ENCODE data around the gene TTBK1. TPM values are rescaled to one million over a fixed set of nuclear protein-coding genes. Genes with fewer than 3 reads are reported as not detected.

The TTBK1 gene
- total RNA-seq, 1 donor from 2014 or later, result 0.27 TPM

- intact Hi-C loops (cut with micrococcal nuclease), result no loop called here
- TF ChIP-seq, protein P1, sequence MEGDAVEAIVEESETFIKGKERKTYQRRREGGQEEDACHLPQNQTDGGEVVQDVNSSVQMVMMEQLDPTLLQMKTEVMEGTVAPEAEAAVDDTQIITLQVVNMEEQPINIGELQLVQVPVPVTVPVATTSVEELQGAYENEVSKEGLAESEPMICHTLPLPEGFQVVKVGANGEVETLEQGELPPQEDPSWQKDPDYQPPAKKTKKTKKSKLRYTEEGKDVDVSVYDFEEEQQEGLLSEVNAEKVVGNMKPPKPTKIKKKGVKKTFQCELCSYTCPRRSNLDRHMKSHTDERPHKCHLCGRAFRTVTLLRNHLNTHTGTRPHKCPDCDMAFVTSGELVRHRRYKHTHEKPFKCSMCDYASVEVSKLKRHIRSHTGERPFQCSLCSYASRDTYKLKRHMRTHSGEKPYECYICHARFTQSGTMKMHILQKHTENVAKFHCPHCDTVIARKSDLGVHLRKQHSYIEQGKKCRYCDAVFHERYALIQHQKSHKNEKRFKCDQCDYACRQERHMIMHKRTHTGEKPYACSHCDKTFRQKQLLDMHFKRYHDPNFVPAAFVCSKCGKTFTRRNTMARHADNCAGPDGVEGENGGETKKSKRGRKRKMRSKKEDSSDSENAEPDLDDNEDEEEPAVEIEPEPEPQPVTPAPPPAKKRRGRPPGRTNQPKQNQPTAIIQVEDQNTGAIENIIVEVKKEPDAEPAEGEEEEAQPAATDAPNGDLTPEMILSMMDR (IDR thresholded peaks at IDR 0.05; ENCODE audit: borderline replicate concordance), result no peak
These were observed 7.7 kb downstream of the TTBK1 start for GRCh38 chr6:43250992-43251373.

GRCh38 chr6:43253401-43253800, 10.1 kb downstream of the TTBK1 start:
- TF ChIP-seq, protein P1 (IDR thresholded peaks at IDR 0.05; ENCODE audit: borderline replicate concordance), result no peak
- Histone ChIP-seq H3K27ac (replicated peaks) (no peak overlapping the region), H3K36me3 (no peaks in the 10 kb centered on the region), H3K27me3 (ENCODE audit: low read depth) (peaks cover 56% of the 10 kb centered on the region), H3K4me1 (peaks cover 4% of the 10 kb centered on the region), H3K9me3 (replicated peaks) (no peaks in the 10 kb centered on the region), H3K4me3 (no peak overlapping the region)
- intact Hi-C loops (cut with micrococcal nuclease), result no loop called here
- DNase-seq, result no peak

More at GRCh38 chr6:43250992-43251373, 7.7 kb downstream of the TTBK1 start:
- Histone ChIP-seq H3K27me3 (ENCODE audit: low read depth) (peaks cover 65% of the 10 kb centered on the region), H3K9me3 (replicated peaks) (no peaks in the 10 kb centered on the region), H3K4me1 (peaks cover 19% of the 10 kb centered on the region), H3K27ac (replicated peaks) (no peak overlapping the region), H3K4me3 (no peak overlapping the region), H3K36me3 (no peaks in the 10 kb centered on the region)
- DNase-seq, result no peak

DNA sequence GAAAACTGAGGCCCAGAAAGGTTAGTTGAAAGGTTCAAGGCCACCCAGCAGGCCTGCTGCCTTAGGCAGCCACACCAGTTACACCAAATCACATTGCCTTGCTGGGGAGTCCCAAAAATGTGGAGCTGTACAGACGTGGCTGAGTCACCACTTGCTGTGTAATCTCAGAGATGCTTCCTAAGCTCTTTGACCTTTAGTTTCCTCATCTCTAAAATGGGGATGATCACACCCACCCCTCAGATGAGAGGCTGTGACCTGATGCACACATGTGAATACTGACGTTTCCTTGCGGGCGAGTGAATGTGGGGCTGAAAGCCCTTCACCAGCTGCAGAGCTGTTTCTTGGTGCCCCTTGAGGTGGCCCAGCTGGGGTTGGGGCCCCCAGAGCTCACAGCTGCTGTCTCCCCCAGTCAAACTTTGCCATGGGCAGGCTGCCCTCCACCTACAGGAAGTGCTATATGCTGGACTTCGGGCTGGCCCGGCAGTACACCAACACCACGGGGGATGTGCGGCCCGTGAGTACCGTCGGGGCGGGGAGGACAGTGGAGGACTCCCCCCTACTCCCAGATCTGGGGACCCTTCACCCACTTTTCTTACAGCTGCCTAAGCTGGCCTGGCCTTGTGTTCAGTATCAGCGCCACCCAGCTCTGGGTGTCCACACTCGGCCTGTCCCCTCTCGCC, 11.0 kb downstream of the TTBK1 start:
- TF ChIP-seq, protein P1 (IDR thresholded peaks at IDR 0.05; ENCODE audit: borderline replicate concordance), result no peak
- H3K4me3 ChIP-seq, result no peak overlapping the region
- DNase-seq, result no peak
- peaks cover 55% of the 10 kb centered on the region for H3K27me3 ChIP-seq (ENCODE audit: low read depth)
- no peaks in the 10 kb centered on the region for H3K36me3 ChIP-seq
- intact Hi-C loops (cut with micrococcal nuclease), result no loop called here
- H3K27ac ChIP-seq (replicated peaks), result no peak overlapping the region
- H3K4me1 ChIP-seq, result peaks cover 4% of the 10 kb centered on the region
- H3K9me3 ChIP-seq (replicated peaks), result no peaks in the 10 kb centered on the region

- Histone ChIP-seq H3K4me3 (no peak overlapping the region), H3K4me1 (peaks cover 10% of the 10 kb centered on the region), H3K27me3 (ENCODE audit: low read depth) (peaks cover 55% of the 10 kb centered on the region), H3K27ac (replicated peaks) (no peak overlapping the region), H3K36me3 (no peaks in the 10 kb centered on the region), H3K9me3 (replicated peaks) (no peaks in the 10 kb centered on the region)
- TF ChIP-seq, protein P1 (IDR thresholded peaks at IDR 0.05; ENCODE audit: borderline replicate concordance), result no peak
- intact Hi-C loops (cut with micrococcal nuclease), result no loop called here
- no peak for DNase-seq
These were observed 11.6 kb downstream of the TTBK1 start for GRCh38 chr6:43254846-43255245.

DNA sequence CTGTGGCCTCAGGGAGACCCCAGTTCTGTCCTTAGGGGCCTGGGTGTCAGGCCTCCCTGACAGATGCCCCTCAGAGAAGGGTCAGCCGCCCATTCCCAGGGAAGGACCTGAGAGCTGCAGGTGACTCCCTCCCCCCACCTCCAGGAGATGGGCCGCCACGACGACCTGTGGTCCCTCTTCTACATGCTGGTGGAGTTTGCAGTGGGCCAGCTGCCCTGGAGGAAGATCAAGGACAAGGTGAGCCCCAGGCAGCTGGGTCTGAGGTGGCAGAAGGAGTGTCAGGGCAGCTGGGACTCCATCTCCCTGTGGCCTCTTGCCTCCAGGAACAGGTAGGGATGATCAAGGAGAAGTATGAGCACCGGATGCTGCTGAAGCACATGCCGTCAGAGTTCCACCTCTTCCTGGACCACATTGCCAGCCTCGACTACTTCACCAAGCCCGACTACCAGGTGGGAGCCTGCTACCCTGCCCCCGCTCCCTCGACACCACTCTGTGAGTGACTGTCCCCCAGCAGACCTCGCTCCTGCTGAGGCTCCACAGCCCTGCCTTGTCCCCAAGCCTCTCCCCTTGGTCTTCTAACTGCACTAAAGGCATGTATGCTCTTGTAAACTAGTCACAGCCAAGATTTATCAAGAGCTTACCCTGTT, 12.2 kb downstream of the TTBK1 start:
- H3K27me3 ChIP-seq (ENCODE audit: low read depth), result peaks cover 53% of the 10 kb centered on the region
- no peaks in the 10 kb centered on the region for H3K36me3 ChIP-seq
- peaks cover 16% of the 10 kb centered on the region for H3K4me1 ChIP-seq
- H3K4me3 ChIP-seq, result no peak overlapping the region
- DNase-seq, result no peak
- no peaks in the 10 kb centered on the region for H3K9me3 ChIP-seq (replicated peaks)
- intact Hi-C loops (cut with micrococcal nuclease), result no loop called here
- TF ChIP-seq, protein P1 (IDR thresholded peaks at IDR 0.05; ENCODE audit: borderline replicate concordance), result no peak
- no peak overlapping the region for H3K27ac ChIP-seq (replicated peaks)

All from left ventricle myocardium inferior (tissue), 1 donor.